SK-N-SH treated with all-trans-retinoic acid at 6 μM for 48 hours (cell line): ENCODE measurements around the gene PIAS3.

Experiments
- ATAC-seq: fragments of 200-7000 bp; cut with Tn5 transposase; 3 replicates; pipeline ENCODE4 v1.9.1; 2020; ENCODE audit warnings: mild to moderate bottlenecking, moderate library complexity
- ARNTL ChIP-seq: fragments of 450-650 bp; formaldehyde crosslinking; IDR thresholded peaks from 2 replicates; pipeline ENCODE4 v1.5.0; 2020; ENCODE audit warnings: low read depth, mild to moderate bottlenecking, moderate library complexity, borderline replicate concordance
- CSDC2 ChIP-seq: fragments of 250-450 bp; sonication (Bioruptor Pico); IDR thresholded peaks from 2 replicates; pipeline ENCODE4 v1.5.0; 2020; ENCODE audit warnings: mild to moderate bottlenecking, moderate library complexity
- CSRNP3 ChIP-seq: fragments of 250-450 bp; sonication (Bioruptor Pico); IDR thresholded peaks from 2 replicates; pipeline ENCODE4 v1.5.1; 2021; ENCODE audit warnings: mild to moderate bottlenecking, moderate library complexity
- ESRRG ChIP-seq: fragments of 250-450 bp; sonication (Bioruptor Pico); IDR thresholded peaks from 2 replicates; pipeline ENCODE4 v1.6.1; 2021; ENCODE audit warnings: mild to moderate bottlenecking
- GLIS3 ChIP-seq: fragments of 250-450 bp; sonication (Bioruptor Pico); IDR thresholded peaks from 2 replicates; pipeline ENCODE4 v1.5.0; 2020; ENCODE audit warnings: mild to moderate bottlenecking, moderate library complexity
- ISL1 ChIP-seq: fragments of 250-450 bp; sonication (Bioruptor Pico); IDR thresholded peaks from 2 replicates; pipeline ENCODE4 v2.1.2; 2022; ENCODE audit warnings: mild to moderate bottlenecking, moderate library complexity
- OSR1 ChIP-seq: fragments of 250-450 bp; sonication (Bioruptor Pico); IDR thresholded peaks from 2 replicates; pipeline ENCODE4 v1.8.0; 2022; ENCODE audit warnings: moderate library complexity, mild to moderate bottlenecking, inconsistent platforms
- PPARA ChIP-seq: fragments of 250-450 bp; sonication (Bioruptor Pico); IDR thresholded peaks from 2 replicates; pipeline ENCODE4 v1.5.0; 2020; ENCODE audit warnings: mild to moderate bottlenecking, borderline replicate concordance
- RARB ChIP-seq: fragments of 250-450 bp; sonication (Bioruptor Pico); IDR thresholded peaks from 2 replicates; pipeline ENCODE4 v1.8.0; 2021; ENCODE audit warnings: mild to moderate bottlenecking, moderate library complexity
- SNAI2 ChIP-seq: fragments of 250-450 bp; sonication (Bioruptor Pico); IDR thresholded peaks from 2 replicates; pipeline ENCODE4 v1.5.0; 2020; ENCODE audit warnings: mild to moderate bottlenecking, moderate library complexity
- TCF4 ChIP-seq: fragments of 250-450 bp; sonication (Bioruptor Pico); IDR thresholded peaks from 2 replicates; pipeline ENCODE4 v1.8.0; 2021; ENCODE audit warnings: mild to moderate bottlenecking, moderate library complexity, borderline replicate concordance
- TOX ChIP-seq: fragments of 250-450 bp; sonication (Bioruptor Pico); IDR thresholded peaks from 2 replicates; pipeline ENCODE4 v1.8.0; 2021; ENCODE audit warnings: mild to moderate bottlenecking, moderate library complexity, borderline replicate concordance
- ZC3H10 ChIP-seq: fragments of 250-450 bp; sonication (Bioruptor Pico); IDR thresholded peaks from 2 replicates; pipeline ENCODE4 v1.5.1; 2021; ENCODE audit warnings: mild to moderate bottlenecking, moderate library complexity
- ZFP3 ChIP-seq: fragments of 250-450 bp; sonication (Bioruptor Pico); IDR thresholded peaks from 2 replicates; pipeline ENCODE4 v1.5.0; 2020; ENCODE audit warnings: mild to moderate bottlenecking, moderate library complexity
- ZNF565 ChIP-seq: fragments of 450-650 bp; formaldehyde crosslinking; conservative IDR thresholded peaks from 2 replicates; pipeline ENCODE4 v1.5.0; 2020; ENCODE audit warnings: low read depth, mild to moderate bottlenecking, moderate library complexity
- ZNF70 ChIP-seq: fragments of 450-650 bp; formaldehyde crosslinking; IDR thresholded peaks from 2 replicates; pipeline ENCODE4 v1.5.0; 2020; ENCODE audit warnings: mild to moderate bottlenecking, moderate library complexity
- ZNF8 ChIP-seq: fragments of 450-650 bp; formaldehyde crosslinking; IDR thresholded peaks from 2 replicates; pipeline ENCODE4 v1.5.0; 2020; ENCODE audit warnings: mild to moderate bottlenecking, moderate library complexity
- TF ChIP-seq, protein P1 (sequence below): fragments of 250-450 bp; sonication (Bioruptor Pico); IDR thresholded peaks from 2 replicates; pipeline ENCODE4 v1.8.0; 2021; ENCODE audit warnings: low read depth, mild to moderate bottlenecking, moderate library complexity, borderline replicate concordance
- TF ChIP-seq, protein P2 (sequence below): fragments of 250-450 bp; sonication (Bioruptor Pico); IDR thresholded peaks from 2 replicates; pipeline ENCODE4 v1.5.0; 2020; ENCODE audit warnings: mild to moderate bottlenecking, moderate library complexity
- TF ChIP-seq, protein P3 (sequence below): fragments of 250-450 bp; sonication (Bioruptor Pico); IDR thresholded peaks from 2 replicates; pipeline ENCODE4 v1.8.0; 2020; ENCODE audit warnings: mild to moderate bottlenecking, moderate library complexity, borderline replicate concordance
- TF ChIP-seq, protein P4 (sequence below): fragments of 250-450 bp; sonication (Bioruptor Pico); IDR thresholded peaks from 2 replicates; pipeline ENCODE4 v1.5.1; 2020; ENCODE audit warnings: low read depth, mild to moderate bottlenecking, moderate library complexity

The PIAS3 gene

GRCh38 chr1:145806844-145807243 is 52.0 kb downstream of the PIAS3 start:
- TF ChIP-seq, protein P1, sequence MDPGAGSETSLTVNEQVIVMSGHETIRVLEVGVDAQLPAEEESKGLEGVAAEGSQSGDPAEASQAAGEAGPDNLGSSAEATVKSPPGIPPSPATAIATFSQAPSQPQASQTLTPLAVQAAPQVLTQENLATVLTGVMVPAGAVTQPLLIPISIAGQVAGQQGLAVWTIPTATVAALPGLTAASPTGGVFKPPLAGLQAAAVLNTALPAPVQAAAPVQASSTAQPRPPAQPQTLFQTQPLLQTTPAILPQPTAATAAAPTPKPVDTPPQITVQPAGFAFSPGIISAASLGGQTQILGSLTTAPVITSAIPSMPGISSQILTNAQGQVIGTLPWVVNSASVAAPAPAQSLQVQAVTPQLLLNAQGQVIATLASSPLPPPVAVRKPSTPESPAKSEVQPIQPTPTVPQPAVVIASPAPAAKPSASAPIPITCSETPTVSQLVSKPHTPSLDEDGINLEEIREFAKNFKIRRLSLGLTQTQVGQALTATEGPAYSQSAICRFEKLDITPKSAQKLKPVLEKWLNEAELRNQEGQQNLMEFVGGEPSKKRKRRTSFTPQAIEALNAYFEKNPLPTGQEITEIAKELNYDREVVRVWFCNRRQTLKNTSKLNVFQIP (CRISPR knock-in tag) = no peak
- TF ChIP-seq ZNF70 (CRISPR knock-in tag) = no peak
- no peak for TF ChIP-seq ZNF8 (CRISPR knock-in tag)
- no peak for TF ChIP-seq TOX (CRISPR knock-in tag)
- TF ChIP-seq, protein P2, sequence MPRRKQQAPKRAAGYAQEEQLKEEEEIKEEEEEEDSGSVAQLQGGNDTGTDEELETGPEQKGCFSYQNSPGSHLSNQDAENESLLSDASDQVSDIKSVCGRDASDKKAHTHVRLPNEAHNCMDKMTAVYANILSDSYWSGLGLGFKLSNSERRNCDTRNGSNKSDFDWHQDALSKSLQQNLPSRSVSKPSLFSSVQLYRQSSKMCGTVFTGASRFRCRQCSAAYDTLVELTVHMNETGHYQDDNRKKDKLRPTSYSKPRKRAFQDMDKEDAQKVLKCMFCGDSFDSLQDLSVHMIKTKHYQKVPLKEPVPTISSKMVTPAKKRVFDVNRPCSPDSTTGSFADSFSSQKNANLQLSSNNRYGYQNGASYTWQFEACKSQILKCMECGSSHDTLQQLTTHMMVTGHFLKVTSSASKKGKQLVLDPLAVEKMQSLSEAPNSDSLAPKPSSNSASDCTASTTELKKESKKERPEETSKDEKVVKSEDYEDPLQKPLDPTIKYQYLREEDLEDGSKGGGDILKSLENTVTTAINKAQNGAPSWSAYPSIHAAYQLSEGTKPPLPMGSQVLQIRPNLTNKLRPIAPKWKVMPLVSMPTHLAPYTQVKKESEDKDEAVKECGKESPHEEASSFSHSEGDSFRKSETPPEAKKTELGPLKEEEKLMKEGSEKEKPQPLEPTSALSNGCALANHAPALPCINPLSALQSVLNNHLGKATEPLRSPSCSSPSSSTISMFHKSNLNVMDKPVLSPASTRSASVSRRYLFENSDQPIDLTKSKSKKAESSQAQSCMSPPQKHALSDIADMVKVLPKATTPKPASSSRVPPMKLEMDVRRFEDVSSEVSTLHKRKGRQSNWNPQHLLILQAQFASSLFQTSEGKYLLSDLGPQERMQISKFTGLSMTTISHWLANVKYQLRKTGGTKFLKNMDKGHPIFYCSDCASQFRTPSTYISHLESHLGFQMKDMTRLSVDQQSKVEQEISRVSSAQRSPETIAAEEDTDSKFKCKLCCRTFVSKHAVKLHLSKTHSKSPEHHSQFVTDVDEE = no peak
- TF ChIP-seq ARNTL (CRISPR knock-in tag) = no peak
- TF ChIP-seq, protein P3, sequence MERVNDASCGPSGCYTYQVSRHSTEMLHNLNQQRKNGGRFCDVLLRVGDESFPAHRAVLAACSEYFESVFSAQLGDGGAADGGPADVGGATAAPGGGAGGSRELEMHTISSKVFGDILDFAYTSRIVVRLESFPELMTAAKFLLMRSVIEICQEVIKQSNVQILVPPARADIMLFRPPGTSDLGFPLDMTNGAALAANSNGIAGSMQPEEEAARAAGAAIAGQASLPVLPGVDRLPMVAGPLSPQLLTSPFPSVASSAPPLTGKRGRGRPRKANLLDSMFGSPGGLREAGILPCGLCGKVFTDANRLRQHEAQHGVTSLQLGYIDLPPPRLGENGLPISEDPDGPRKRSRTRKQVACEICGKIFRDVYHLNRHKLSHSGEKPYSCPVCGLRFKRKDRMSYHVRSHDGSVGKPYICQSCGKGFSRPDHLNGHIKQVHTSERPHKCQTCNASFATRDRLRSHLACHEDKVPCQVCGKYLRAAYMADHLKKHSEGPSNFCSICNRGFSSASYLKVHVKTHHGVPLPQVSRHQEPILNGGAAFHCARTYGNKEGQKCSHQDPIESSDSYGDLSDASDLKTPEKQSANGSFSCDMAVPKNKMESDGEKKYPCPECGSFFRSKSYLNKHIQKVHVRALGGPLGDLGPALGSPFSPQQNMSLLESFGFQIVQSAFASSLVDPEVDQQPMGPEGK (CRISPR knock-in tag) = no peak
- TF ChIP-seq CSDC2 (CRISPR knock-in tag) = no peak
- TF ChIP-seq GLIS3 (CRISPR knock-in tag) = no peak
- TF ChIP-seq ISL1 (CRISPR knock-in tag) = no peak
- no peak for TF ChIP-seq SNAI2 (CRISPR knock-in tag)
- TF ChIP-seq OSR1 = no peak
- no peak for TF ChIP-seq TCF4 (CRISPR knock-in tag)
- no peak for TF ChIP-seq RARB (CRISPR knock-in tag)
- no peak for ATAC-seq

GRCh38 chr1:145806408-145806807 is 52.5 kb downstream of the PIAS3 start:
- ATAC-seq = no peak
- TF ChIP-seq, protein P1 (CRISPR knock-in tag) = no peak
- TF ChIP-seq GLIS3 (CRISPR knock-in tag) (no peak), ZNF565 (no peak), CSRNP3 (no peak), RARB (CRISPR knock-in tag) (no peak), ZFP3 (CRISPR knock-in tag) (no peak), TOX (CRISPR knock-in tag) (no peak), ISL1 (CRISPR knock-in tag) (no peak), ZC3H10 (CRISPR knock-in tag) (no peak), CSDC2 (CRISPR knock-in tag) (no peak), ZNF8 (CRISPR knock-in tag) (no peak)
- TF ChIP-seq, protein P3 (CRISPR knock-in tag) = no peak
- TF ChIP-seq, all 23 proteins: peak for 0

DNA sequence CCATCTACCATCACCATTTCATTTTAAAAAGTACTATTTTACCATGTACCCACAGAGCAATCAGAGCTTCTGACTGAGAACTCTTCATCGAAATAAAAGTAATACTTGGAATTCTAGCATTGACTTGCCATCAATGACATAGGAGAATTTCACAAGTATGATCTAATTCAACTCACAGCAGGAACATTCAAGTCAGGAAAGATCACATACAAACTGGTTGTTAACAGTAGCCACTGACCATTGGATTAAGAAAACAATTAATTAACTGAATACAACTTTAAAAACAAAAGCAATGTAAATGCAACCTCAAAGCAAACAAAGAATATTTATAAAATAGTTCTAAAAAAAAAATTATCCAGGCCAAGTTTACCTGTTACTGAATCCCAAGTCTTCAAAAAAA is 53.8 kb downstream of the PIAS3 start:
- no peak for ATAC-seq
- TF ChIP-seq ARNTL (CRISPR knock-in tag) = no peak
- TF ChIP-seq ZNF565 = no peak
- TF ChIP-seq ZC3H10 (CRISPR knock-in tag) = no peak
- TF ChIP-seq, protein P1 (CRISPR knock-in tag) = no peak
- TF ChIP-seq ZNF70 (CRISPR knock-in tag) = no peak
- no peak for TF ChIP-seq TCF4 (CRISPR knock-in tag)
- TF ChIP-seq ZNF8 (CRISPR knock-in tag) = no peak
- no peak for TF ChIP-seq PPARA (CRISPR knock-in tag)
- no peak for TF ChIP-seq CSDC2 (CRISPR knock-in tag)
- TF ChIP-seq GLIS3 (CRISPR knock-in tag) = no peak
- no peak for TF ChIP-seq TOX (CRISPR knock-in tag)
- no peak for TF ChIP-seq ESRRG (CRISPR knock-in tag)
- TF ChIP-seq, protein P4, sequence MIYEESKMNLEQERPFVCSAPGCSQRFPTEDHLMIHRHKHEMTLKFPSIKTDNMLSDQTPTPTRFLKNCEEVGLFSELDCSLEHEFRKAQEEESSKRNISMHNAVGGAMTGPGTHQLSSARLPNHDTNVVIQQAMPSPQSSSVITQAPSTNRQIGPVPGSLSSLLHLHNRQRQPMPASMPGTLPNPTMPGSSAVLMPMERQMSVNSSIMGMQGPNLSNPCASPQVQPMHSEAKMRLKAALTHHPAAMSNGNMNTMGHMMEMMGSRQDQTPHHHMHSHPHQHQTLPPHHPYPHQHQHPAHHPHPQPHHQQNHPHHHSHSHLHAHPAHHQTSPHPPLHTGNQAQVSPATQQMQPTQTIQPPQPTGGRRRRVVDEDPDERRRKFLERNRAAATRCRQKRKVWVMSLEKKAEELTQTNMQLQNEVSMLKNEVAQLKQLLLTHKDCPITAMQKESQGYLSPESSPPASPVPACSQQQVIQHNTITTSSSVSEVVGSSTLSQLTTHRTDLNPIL (CRISPR knock-in tag) = no peak
